Bronchial epithelial cell (primary cell): Measurements from ENCODE around the gene ZCCHC14. TPM values are rescaled to one million over a fixed set of nuclear protein-coding genes. Genes with fewer than 3 reads are reported as not detected.

Experiments used
- DNase-seq: peaks from one replicate; pipeline ENCODE4 v3.0.0-alpha.2; 2010; ENCODE audit warnings: low read depth
- FAIRE-seq: peaks from 2 replicates; lab custom pipeline; 2011; peaks lifted over from hg19 to GRCh38; lab: Jason Lieb, UNC
- H3K27me3 ChIP-seq: 2 replicates; pipeline ENCODE4 v1.5.1; 2011; ENCODE audit warnings: low read length; ENCODE audit not compliant: control insufficient read depth, insufficient read depth
- H3K36me3 ChIP-seq: 2 replicates; pipeline ENCODE4 v1.5.1; 2011; ENCODE audit warnings: low read length; ENCODE audit not compliant: control insufficient read depth, insufficient read depth
- H3K4me3 ChIP-seq: 2 replicates; pipeline ENCODE4 v1.5.1; 2011; ENCODE audit warnings: mild to moderate bottlenecking, low read depth, low read length, control low read depth
- CTCF ChIP-seq: IDR thresholded peaks from 2 replicates; pipeline ENCODE4 v1.5.1; 2011; ENCODE audit warnings: mild to moderate bottlenecking, moderate library complexity, low read length, control low read depth, inconsistent platforms; ENCODE audit not compliant: insufficient read depth, severe bottlenecking
- total RNA-seq: library from RNA; depleted of rRNA; stranded (reverse); fragments of >200 nt; gene quantifications from 2 replicates; pipeline ENCODE4 v1.2.1, GENCODE V29; 2014

The ZCCHC14 gene
- total RNA-seq, 1 donor from 2014 or later, result 2.9 TPM

GRCh38 chr16:87466975-87467501, 25.8 kb downstream of the ZCCHC14 start:
- H3K36me3 ChIP-seq, result no peaks in the 10 kb centered on the region
- FAIRE-seq, result no peak
- no peak for TF ChIP-seq CTCF

GRCh38 chr16:87465879-87466278, 26.9 kb downstream of the ZCCHC14 start:
- FAIRE-seq, result no peak
- Histone ChIP-seq H3K4me3 (no peak overlapping the region), H3K27me3 (no peaks in the 10 kb centered on the region), H3K36me3 (no peaks in the 10 kb centered on the region)
- TF ChIP-seq CTCF, result no peak
- DNase-seq, result no peak

More at GRCh38 chr16:87466975-87467501, 25.8 kb downstream of the ZCCHC14 start:
- no peak for DNase-seq
- Histone ChIP-seq H3K27me3 (no peaks in the 10 kb centered on the region), H3K4me3 (no peak overlapping the region)

GRCh38 chr16:87465306-87465705, 27.5 kb downstream of the ZCCHC14 start:
- Histone ChIP-seq H3K36me3 (no peaks in the 10 kb centered on the region), H3K27me3 (no peaks in the 10 kb centered on the region), H3K4me3 (no peak overlapping the region)
- FAIRE-seq (no peak), DNase-seq (peak; percentile 82)
- no peak for TF ChIP-seq CTCF

- DNase-seq (peak; percentile 66), FAIRE-seq (no peak)
- no peak overlapping the region for H3K4me3 ChIP-seq
- no peaks in the 10 kb centered on the region for H3K27me3 ChIP-seq
- H3K36me3 ChIP-seq, result no peaks in the 10 kb centered on the region
- TF ChIP-seq CTCF, result no peak
Measured at GRCh38 chr16:87464691-87465300, 28.0 kb downstream of the ZCCHC14 start.

- no peaks in the 10 kb centered on the region for H3K27me3 ChIP-seq
- FAIRE-seq, result no peak
- peaks cover 1% of the 10 kb centered on the region for H3K36me3 ChIP-seq
- DNase-seq, result peak; percentile 42
- no peak for TF ChIP-seq CTCF
- no peak overlapping the region for H3K4me3 ChIP-seq
Measured at GRCh38 chr16:87463722-87464690, 28.8 kb downstream of the ZCCHC14 start.
